Mononuclear cell (primary cell): ENCODE data around the gene KRR1. TPM values are rescaled to one million over a fixed set of nuclear protein-coding genes. Genes with fewer than 3 reads are reported as not detected.
"Not testable (repeated sequence)": the region's sequence is repeated elsewhere in the genome, so short reads cannot be mapped to it uniquely, and the experiment has no call there.

ENCODE experiments used
- H3K27me3 ChIP-seq: 2 replicates; pipeline ENCODE4 v1.6.0; 2011; ENCODE audit warnings: low read length, control low read depth; ENCODE audit not compliant: insufficient read depth
- H3K4me1 ChIP-seq: 2 replicates; pipeline ENCODE4 v1.5.1; 2011; ENCODE audit warnings: mild to moderate bottlenecking, low read length, control low read depth; ENCODE audit not compliant: insufficient read depth
- H3K4me3 ChIP-seq: 2 replicates; pipeline ENCODE4 v1.5.1; 2011; ENCODE audit warnings: mild to moderate bottlenecking, low read length, moderate library complexity
- H3K9me3 ChIP-seq: 2 replicates; pipeline ENCODE4 v1.5.1; 2011; ENCODE audit warnings: low read depth, mild to moderate bottlenecking, control low read depth, low read length
- total RNA-seq: library from RNA; depleted of rRNA; stranded (reverse); fragments of >200 nt; gene quantifications from one replicate; pipeline ENCODE4 v1.2.3, GENCODE V29; 2012

Gene KRR1
- total RNA-seq, 1 donor, result 141 TPM

DNA sequence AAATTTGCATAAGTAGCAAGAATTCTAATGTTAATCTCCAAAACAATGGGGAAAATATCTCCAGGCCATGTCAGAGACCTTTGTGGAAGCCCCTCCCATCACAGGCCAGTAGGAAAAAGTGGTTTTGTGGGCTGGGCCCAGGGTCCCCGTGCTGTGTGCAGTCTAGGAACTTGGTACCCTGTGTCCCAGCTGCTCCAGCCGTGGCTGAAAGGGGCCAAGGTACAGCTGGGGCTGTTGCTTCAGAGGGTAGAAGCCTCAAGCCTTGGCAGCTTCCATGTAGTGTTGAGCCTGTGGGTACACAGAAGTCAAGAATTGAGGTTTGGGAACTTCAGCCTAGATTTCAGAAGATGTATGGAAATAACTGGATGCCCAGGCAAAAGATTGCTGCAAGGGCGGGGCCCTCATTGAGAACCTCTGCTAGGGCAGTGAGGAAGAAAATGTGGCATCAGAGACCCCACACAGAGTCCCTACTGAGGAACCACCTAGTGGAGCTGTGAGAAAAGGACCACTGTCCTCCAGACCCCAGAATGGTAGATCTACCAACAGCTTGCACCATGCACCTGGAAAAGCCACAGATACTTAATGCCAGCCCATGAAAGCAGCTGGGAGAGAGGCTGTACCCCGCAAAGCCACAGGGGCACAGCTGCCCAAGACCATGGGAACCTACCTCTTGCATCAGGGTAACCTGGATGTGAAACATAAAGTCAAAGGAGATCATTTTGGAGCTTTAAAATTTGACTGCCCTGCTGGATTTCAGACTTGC is 69.5 kb downstream of the KRR1 start:
- H3K4me3 ChIP-seq, H3K9me3 ChIP-seq, H3K27me3 ChIP-seq: not testable (repeated sequence)
- H3K4me1 ChIP-seq, result peaks cover 27% of the 10 kb centered on the region

Other genes with a start within 250 kb of the KRR1 start
- 2.4 TPM for gene CAPS2, start 181.3 kb downstream of the KRR1 start, total RNA-seq
- not detected for gene GLIPR1L1, start 176.9 kb downstream of the KRR1 start, total RNA-seq
- 0.10 TPM for gene GLIPR1L2, start 120.5 kb downstream of the KRR1 start, total RNA-seq
- 92.7 TPM for gene GLIPR1, start 30.9 kb downstream of the KRR1 start, total RNA-seq